Midbrain (tissue), 1 donor: ENCODE data around the gene TBX2.
A peak's percentile ranks its signal among the peaks of the same experiment; 100 is the strongest.
"Not testable (repeated sequence)": the region's sequence is repeated elsewhere in the genome, so short reads cannot be mapped to it uniquely, and the experiment has no call there.

ENCODE experiments used
- DNase-seq: peaks from one replicate; lab custom pipeline; 2025; lab: John Stamatoyannopoulos, UW

Gene TBX2

DNA sequence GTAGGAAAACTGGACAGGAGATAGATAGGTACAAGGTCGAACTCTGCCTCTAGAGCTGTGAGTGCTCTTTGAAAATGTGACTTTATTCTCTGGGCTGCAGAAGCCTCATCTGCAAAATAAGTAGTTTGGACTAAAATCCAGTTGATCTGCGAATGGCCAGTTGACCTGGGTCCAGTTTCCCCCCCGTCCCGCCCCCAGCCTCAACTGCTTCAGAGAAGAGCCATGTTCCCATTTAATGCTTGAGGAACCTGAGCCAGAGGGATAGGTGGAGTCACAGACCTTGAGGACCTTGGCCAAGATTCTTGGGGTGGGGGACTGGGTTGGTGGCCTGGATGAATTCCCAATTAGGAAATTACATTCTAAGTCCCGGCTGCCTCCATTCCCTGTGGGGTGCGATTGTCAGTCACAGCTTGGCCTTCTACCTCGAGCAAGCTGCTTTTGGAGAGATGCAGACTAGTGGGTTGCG, 14.1 kb downstream of the TBX2 start:
- DNase-seq, result no peak

DNA sequence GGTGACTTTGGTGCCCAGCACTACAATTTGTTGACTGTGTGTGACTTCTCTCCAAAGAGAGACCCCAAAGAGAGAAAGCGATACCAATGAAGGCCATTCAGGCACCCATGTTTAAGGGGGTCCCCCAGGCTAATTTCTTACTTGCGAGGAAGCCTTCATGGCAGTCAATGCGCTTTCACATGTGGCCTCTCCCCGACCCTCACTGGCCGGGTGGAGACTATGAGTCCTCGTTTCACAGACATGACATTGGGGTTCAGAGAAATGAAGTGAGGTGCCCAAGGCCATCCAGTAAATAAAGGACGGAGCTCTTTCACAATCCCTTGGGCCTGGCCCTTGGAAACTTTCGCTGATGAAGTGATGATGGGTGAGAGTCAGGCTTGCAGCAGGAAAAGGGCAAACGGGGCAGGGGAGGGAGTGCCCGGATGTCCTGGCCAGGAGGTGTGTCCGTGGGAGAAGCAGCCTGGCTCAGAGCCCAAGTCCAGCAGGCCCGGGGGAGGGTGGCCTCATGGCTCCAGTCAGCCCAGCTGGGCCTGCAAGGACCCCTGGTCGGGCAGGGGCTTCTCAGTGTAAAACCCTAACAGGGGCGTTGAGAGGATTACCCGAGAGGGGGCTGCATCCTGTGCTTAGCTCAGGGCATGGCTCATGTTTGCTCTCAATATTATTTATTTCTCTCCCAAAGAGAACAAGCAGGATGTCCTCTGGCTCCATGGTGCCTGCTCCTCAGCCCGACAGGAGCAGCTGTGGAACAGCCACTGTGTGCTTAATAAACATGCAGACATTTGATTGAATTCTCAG, 14.7 kb downstream of the TBX2 start:
- no peak for DNase-seq

DNA sequence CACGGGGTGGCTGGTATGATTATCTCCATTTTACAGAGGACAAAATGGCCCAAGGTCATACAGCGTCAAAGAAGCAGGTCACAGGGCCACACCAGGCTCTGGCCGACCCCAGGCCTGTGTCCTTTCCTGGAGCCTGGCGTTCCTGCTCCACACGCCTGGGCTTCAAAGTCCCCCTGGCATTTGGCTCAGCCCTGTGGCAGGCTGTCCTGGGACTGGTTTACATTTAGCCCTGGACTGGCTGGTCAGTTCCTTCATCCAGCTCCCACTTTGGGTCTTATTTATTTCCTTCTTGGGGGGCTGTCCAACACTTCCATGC, 15.3 kb downstream of the TBX2 start:
- DNase-seq, result no peak

DNA sequence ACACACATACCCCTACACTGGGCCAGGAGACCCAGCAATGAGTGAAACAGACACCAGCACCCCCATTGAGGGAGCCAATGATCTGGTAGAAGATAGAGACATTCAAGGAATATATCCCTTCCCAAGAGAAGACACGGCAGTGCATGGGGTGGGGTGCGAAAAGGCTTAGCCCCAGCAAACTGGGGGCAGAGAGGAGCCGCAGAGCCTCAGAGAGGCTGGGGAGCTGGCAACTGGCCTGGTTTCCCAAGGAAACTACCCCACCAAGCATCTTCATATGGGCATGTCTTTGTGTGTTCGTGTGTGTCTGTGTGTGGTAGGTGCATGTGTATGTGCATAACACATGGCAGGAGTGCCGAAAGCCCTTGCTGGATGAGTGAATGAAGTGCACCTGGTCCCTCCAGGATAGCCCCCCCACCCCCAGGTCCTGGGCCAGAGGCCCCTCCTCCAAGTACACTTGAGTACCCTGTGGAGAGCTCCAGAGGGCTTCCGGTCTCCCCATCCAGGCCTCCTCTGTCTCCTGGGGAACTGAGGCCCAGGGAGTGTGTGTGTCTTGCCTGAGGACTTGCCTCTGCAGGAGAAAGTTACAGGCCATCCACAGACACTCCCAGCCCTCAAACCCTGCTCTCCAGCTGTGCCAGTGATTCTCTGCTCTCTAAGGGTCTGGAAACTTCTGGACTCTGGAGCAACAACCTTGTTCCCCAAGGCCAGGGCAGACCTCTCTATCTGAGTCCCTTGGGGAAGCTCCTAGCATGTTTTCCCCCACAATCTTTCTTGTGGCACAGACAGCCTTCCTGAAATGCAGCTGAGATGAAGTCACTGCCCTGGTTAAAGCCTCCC, 15.9 kb downstream of the TBX2 start:
- DNase-seq, result no peak

DNA sequence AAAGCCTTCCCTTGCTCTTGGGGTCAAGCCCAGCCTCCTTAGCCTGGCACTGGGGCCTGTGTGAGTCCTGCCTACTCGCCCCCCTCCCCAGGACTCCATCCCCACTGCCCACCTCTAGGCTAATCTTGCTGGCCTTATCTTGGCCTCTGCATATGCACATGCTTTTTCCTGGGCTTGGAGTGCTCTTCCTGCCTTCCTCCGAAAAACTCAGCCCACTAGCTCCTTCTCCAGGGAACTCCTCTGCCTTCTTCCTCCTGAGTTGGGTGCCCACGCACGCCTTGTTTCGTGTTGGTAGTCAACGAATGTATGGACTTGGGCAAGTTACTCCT, 16.5 kb downstream of the TBX2 start:
- no peak for DNase-seq

DNA sequence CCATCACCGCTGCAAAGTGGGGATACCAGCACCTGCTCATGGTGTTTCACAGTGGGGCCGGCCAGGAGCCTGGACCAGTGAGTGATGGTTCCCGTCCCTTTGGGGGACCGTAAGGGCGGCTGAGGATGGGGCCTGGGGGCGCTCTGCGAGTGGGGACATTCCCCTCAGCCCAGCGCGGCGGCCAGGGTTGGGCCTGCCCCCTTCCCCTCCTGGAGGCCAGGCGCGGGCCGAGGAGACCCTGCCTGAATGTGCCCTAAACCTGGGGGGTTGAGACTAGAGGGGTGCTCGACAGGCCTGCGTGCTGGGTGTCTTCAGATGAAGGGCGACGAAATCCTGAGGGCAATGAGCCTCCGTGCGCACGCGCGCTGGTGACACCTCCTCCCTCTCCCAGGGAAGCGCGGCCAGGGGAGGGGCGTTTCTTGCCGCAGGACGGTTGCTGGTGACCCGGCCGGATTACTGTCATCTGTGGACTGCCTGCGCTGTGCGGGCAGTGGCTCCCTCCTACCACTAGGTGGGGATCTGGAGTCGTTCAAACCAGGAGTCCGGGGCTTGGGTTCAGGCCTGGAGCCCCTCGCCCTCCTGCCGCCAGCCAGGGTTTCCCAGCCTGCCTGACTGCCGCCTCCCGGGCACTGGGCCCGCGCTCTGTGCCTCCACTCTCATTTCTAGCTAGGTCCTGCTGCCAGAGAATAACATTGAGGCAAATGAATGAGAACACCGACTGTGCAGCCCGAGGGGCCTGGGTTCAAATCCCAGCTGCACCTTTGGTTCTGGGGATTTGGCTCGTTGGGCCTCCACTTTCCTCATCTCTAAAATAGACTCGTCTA, 17.1 kb downstream of the TBX2 start:
- peak; percentile 66 for DNase-seq

DNA sequence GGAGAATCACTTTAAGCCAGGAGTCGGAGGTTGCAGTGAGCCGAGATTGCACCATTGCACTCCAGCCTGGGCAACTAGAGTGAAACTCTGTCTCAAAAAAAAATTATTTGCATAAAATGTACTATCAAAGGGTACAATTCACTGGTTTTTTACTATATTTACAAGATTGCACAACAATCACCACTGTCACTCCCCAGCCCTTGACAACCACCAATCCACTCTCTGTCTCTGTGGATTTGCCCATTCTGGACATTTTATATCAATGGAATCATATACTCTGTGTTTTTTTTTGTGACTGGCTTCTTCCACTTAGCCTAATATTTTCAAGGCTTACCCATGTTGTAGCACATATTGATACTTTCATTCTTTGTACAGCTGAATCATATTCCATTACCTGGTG, 18.8 kb downstream of the TBX2 start:
- DNase-seq, result no peak

DNA sequence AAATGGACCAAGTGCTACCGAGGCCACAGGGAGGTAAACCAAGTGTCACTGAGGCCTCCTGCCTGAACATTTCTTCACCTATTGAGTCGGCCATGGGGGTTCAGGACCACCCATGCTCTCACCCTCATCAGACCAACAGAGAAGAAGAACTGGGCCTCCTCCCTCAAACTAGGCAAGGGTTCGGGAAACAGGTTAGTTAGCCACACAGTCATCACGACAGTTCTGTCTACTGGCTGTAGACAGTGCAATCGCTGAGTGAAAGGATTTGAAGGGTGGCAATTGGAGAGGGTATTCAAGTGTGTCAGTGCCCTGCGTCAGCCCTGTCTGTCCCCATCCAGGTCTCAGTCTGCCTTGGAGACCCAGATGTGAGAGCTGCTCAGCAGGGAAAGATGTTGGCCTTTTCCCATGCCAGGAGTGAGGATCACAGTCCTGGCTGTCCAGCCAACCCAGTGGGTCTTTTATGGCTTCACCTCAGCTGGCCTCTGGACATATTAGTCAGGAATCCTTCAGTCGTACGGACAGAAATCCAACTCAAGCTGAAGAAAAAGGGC, 19.9 kb downstream of the TBX2 start:
- DNase-seq, result no peak

DNA sequence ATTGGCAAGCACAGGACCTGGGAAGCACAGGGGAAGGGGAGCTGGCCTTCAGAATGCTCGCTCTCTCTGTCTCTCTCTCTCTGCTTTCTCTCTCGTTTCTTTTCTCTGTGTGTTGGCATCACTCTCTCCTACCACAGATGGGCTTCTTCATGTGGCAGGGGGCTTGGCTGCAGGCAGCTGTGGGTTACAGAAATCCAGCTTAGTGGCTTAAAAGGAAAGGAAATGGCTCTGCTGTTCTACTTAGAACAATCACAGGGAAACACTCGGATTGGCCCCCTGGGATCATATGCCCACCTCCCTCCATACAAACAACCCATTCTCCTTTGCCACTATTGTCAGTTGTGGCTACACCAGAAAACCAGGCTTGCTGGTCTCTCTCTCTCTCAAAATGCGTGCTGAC, 20.4 kb downstream of the TBX2 start:
- no peak for DNase-seq

DNA sequence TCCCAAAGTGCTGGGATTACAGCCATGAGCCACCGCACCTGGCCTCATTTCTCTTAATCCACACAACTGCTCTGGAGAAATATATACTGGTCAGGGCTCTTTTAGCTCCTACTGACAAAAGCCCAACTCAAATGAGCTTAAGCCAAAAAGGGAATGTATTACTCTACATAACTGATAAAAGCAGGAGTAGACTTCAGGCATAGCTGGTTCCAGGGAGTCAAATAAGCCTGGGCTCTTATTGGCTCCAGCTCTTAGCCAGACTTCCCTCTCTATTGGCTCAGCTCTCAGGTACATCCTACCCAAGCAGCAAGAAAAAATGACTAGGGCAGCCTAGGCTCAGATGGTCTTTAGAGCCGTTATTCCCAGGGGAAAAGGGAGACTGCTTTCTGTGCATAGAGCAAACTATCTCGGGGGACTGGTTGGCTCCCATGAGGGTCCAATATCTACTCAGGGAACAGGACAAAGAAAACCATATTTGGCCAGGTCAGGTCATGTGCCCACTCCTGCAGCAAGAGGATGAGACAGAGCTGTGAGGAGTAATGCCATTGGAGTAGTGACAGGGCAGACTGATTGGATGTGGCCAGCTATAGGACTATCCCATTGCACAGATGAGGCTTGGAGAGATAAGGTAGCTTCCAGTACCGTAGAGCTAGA, 21.2 kb downstream of the TBX2 start:
- no peak for DNase-seq

DNA sequence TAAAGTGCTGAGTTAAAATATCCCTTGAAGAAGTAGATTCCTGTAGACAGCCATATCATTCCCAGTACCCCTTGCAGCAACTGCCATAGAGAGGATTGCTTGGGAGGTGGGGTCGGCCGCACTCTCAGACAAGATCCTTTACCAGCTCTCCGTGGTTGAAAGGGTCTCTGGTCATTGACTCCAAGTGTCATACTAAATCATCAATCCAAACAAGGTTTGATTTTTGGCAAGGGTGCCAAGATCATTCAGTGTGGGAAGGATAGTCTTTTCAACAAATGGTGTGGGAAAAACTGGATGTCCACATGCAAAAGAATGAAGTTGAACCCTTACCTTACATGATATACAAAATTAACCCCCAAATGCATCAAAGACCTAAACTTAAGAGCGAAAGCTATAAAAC, 21.8 kb downstream of the TBX2 start:
- no peak for DNase-seq

DNA sequence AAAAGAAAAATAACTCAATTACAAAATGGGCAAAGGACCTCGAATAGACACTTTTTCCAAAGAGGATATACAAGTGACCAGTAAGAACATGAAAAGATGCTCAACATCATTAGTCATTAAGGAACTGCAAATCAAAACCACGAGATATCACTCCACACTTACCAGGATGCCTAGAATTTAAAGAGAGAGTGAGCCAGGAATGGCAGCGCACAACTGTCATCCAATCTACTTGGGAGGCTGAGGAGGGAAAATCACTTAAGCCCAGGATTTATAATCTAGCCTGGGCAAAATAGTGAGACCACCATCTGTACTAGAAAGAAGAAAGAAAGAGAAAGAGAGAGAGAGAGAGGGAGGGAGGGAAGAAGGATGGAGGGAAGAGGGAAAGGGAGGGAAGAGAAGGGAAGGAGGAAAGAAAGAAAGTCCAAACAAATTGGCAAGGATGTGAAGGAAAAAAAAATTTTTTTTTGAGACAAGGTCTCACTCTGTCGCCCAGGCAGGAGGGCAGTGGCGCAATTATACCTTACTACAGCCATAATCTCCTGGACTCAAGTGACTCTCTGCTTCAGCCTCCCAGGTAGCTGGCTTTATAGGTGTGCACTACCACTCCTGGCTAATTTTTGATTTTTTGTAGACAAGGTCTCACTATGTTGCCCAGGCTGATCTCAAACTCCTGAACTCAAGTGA, 22.6 kb downstream of the TBX2 start:
- no peak for DNase-seq

DNA sequence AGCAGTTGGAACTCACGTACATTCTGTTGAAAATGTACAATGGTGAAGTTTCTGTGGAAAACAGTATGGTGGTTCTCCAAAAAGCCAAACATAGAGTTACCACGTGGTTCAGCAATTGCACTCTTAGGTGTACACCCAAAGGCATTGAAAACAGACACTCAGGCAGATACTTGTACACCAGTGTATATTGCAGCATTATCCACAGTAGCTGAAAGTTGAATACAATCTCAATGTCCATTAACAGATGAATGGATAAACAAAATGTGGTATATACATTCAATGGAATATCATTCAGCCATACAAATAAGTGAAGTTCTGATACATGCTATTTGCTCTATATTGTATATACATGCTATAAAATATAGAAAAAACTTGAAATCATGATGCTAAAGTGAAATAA, 23.2 kb downstream of the TBX2 start:
- DNase-seq, result no peak

DNA sequence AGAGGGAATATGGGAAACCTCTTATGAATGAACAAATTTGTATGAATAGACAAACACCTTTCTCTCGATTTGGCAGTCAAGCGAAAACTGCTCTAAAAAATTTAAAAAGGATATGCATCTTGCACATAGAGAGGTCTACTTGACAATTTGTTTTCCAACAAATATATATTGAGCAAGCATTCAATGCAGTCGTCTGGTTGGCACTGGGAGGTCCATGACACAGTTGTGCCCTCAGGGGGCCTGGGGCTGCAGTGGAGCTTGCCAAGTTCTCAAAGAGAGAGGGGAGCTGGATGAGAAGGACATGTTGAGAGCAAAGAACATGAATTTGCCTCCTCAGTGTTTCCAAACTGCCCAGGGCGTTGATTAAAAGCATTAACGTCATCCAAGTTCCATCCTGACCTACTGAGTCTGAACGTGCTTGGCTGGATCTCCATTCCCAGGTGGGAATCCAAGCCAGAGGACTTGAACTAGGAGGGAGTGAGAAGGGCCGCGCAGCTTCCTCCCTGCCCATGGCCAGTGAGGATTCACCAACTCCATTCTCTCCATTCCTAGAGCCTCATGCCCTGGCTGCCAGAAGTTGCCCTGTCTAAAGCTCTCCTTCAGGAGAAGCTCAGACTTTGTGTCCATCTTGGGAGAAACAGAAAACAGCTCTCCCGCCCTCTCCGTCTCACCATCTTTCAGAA, 24.5 kb downstream of the TBX2 start:
- no peak for DNase-seq

DNA sequence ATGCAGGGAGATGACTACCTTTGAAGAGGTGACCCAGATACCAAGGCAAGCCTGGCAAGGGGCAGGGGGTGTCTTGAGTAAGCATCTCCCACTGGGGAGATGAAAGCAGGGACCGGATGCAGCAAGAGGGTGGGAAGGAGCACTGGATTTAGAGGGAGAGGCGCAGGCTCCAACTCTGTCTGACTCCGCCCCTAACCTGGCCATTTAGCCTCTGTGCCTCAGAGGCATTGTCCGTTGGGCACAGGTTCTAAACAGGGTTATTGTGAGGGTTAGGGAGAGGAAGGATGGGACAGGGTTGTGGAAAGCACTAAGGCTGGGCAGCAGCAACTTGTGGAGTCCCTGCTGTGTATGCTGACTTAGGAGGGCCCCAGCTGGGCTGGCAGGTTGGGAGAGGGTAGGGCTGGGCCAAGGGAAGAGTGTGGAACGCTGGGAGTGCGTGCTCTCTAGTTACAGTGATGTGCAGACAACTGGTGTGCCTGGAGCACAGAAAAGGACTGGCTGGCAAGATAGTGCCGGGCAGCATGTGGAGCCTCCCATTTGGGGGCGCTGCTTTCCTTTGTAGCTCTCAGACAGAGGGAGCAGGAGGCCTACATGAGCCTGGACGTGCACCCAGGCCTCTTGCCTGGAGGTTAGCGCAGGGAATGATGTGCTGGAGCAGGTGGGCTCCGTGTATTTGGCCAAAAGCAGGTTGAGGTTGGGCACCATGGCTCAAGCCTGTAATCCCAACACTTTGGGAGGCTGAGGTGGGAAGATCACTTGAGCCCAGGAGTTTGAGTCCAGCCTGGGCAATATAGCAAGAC, 26.2 kb downstream of the TBX2 start:
- DNase-seq, result no peak

DNA sequence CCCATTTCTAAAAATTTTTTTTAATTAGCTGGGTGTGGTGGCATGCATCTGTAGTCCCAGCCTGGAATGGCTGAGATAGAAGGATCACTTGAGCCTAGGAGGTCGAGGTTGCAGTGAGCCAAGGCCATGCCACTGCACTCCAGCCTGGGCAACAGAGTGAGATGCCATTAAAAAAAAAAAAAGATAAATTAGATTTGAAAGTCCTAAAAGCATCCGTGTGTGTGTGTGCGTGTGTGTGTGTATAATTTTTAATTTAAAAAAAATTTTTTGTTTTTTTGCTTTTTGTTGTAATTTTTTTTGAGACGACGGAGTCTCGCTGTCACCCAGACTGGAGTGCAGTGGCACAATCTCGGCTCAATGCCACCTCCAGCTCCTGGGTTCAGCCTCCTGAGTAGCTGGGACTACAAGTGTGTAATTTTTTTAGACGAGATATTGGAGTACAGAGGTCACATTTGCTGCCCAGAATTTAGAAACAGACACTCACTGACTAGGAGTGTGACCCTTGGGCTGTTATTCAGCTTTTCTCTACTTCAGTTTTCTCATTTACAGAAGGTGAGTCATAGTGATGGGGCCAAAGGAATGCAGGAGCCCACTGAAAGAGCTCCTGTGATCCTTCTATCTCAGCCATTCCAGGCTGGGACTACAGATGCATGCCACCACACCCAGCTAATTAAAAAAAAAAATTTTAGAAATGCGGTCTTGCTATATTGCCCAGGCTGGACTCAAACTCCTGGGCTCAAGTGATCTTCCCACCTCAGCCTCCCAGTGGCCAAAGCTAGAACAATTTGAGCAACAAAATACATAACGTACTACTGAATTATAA, 27.1 kb downstream of the TBX2 start:
- no peak for DNase-seq

DNA sequence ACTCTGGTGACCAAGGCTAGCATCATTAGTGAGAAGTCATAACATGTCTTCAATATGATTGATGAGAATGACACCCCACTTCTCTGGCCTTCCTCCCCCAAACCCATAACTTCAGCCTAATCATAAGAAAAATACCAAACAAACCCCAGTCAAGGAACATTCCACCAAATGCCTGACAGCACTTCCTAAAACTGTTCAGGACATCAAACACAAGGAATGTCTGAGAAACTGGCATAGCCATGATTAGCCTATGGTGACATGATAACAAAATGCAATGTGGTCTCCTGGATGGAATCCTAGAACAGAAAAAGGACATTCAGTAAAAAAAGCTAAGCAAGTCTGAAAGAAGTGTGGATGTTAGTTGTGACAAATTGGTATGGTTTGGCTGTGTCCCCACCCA, 27.9 kb downstream of the TBX2 start:
- DNase-seq, result no peak

DNA sequence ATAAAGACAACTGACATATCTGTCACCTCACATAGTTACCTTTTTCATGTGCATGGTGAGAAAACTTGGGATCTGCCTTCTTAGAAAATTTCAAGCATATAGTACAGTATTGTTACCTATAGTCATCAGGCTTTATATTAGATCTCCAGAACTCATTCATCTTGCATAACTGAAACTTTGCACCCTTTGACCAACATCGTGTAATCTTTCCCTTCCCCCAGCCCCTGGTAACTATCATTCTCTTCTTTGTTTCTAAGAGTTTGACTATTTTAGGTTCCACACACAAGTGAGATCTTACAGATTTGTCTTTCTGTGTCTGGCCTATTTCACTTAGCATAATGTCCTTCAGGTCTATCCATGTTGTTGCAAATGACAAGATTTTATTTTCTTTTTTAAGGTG, 29.6 kb downstream of the TBX2 start:
- DNase-seq, result no peak

DNA sequence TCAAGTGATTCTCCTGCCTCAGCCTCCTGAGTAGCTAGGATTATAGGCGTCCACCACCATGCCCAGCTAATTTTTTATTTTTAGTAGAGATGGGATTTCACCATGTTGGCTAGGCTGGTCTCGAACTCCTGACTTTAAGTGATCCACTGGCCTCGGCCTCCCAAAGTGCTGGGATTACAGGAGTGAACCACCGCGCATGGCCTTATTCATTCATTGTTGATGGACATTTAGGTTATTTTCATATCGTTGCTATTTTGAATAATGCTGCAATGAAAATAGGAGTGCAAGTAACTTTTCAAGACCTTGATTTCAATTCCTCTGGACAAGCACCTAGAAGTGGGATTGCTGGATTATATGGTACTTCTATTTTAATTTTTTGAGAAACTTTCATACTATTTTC, 30.2 kb downstream of the TBX2 start:
- not testable (repeated sequence) for DNase-seq
